HG03457 (cell line): ENCODE results near the gene SCGN.

ENCODE experiments used
- ATAC-seq: cut with Tn5 transposase; IDR thresholded peaks from one replicate; pipeline ENCODE4 v1.9.1; 2021; ENCODE audit warnings: moderate number of reproducible peaks; ENCODE audit not compliant: unreplicated experiment

The SCGN gene

DNA sequence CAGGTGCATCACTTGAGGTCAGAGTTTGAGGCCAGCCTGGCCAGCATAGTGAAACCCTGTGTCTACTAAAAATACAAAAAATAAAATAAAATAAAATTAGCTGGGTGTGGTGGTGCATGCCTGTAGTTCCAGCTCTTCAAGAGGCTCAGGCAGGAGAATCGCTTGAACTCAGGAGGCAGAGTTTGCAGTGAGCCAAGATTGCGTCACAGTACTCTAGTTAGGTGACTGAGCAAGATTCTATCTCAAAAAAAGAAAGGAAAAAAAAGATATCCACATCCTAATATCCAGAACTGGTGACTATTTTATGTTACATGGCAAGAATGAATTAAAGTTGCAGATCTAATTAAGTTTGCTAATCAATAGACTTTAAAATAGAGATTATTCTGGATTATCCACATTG, 32.5 kb downstream of the SCGN start:
- no peak for ATAC-seq

DNA sequence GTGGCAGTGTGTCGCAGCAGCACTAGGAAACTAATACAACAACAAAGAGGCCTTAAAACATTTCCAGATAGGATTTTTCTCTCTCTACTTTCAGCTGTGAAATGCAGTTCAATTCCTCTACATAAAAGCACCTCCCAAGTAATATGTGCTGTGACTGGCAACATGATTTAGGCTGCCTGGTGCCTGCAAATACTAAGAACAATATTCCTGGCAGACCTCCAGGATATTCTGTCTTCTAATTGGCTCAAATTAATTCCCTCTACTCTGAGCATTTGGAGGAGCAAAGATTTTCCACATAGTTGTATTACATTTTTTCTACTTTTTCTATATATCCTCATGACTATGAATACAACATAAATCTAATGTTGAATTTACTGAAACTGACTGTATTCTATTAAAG, 33.2 kb downstream of the SCGN start:
- ATAC-seq = no peak

DNA sequence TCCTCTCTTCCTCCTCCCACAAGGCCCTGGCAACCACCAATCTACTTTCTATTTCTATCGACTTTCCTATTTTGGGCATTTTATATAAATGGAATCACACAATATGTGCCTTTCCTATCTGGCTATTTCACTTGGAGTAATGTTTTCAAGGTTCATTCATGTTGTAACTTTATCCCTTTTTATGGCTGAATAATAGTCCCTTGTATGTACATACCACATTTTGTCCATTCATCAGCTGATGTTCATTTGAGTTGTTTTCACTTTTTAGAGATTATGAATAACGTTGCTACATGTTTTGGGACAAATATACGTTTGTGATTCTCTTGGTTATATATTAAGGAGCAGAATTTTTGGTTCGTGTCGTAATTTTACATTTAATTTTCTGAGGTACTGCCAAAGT, 33.9 kb downstream of the SCGN start:
- ATAC-seq = no peak

DNA sequence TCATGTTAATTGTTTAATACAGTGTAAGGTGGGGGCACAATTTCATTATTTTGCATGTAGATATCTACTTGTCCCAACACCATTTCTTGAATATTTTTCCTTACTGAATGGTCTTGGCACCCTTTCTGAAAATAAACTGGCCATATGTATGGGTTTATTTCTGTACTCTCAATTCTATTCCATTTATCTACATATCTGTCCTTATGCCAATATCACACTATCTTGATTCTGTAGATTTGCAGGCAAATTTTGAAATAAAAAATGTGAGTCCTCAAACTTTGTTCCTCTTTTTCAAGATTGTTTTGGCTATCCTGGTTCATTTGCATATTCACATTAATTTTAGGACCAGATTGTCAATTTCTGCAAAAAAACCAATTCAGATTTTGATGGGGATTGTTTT, 34.8 kb downstream of the SCGN start:
- no peak for ATAC-seq

DNA sequence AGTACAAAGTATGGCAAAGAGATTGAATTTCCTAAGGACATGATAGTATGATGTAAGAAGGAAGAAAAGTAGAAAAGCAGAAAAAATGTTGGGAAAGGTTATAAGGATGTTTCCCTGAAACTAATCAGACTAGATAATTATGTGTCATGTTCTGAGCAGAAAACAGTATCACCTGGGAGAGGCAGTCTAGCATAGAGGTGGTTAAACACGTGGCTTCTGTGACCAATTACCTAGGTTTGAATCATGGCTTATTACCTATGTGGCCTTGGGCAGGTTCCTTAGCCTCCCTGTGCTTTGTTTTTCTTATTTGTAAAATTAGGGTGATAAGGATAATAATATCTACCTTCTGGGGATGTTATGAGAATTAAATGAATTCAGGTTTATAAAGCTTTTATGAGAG, 38.0 kb downstream of the SCGN start:
- ATAC-seq = no peak

DNA sequence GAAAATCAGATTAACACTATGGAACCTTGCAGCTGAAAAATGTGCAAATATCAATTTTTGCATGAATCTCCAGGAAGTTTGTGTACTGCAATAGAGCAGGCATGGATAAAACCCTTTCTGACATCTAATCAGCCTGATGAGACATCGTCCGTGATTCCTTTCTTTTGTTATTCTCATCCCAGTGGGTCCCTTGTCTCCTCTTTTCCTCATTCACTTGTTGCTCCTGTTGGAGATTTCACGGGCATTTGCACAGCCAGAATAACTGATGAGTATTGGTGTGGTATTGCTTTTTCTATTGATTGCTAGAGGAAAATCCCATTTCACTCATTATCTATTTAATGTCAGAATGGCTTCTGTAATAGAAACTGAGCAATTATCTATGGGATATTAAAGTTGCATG, 39.9 kb downstream of the SCGN start:
- ATAC-seq = no peak

DNA sequence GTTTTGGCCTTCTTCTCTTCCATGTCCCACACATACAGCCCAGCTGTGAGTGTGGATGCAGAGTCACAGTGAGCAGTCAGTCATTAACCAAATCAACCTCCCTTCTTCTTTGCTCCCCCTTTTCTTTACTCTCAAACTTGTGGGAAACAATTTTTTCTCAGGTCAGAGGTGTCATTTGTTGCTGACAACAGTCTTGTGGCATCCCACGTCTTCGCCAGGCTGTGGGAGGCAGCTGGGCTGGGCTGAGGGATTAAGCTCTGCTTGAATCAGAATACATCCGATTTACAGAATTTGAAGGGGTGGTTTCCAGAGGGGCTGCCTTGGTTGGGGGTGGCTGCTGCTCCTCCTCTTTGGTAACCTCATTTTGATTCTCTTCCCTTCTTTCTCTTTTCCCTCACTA, 40.5 kb downstream of the SCGN start:
- no peak for ATAC-seq

DNA sequence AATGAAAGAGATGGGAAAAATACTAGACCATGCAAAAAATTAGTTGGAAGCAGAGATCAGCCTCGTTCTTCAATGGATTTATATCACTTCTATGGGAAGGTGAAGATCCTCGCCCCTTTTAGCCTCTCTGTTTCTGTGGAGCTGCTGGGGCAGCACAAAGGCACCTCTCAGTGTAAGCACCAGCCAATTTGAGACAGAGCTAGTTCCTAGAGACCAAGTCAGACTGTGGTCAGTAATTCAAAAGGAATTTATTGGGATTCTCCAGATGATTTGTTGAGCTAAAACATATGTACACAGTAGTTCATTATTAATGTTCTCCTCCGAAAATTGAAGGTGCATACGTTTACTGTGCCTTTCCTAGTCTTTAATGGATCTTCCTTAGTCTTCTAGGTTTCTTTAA, 42.4 kb downstream of the SCGN start:
- ATAC-seq = no peak

DNA sequence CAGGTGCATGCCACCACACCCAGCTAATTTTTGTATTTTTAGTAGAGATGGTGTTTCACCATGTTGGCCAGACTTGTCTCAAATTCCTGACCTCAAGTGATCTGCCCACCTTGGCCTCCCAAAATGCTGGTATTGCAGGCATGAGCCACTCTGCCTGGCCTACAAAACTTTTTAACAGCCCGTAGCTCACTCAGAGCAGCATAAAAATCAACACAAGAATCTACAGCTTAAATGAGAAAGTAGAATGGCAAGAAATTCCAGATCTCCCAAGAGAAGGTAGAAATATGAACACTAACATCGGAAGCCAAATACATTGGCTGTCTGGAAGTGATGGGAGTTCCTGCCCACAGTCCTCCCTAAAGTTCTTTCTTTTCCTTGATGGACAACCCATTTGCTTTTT, 43.7 kb downstream of the SCGN start:
- ATAC-seq = no peak

DNA sequence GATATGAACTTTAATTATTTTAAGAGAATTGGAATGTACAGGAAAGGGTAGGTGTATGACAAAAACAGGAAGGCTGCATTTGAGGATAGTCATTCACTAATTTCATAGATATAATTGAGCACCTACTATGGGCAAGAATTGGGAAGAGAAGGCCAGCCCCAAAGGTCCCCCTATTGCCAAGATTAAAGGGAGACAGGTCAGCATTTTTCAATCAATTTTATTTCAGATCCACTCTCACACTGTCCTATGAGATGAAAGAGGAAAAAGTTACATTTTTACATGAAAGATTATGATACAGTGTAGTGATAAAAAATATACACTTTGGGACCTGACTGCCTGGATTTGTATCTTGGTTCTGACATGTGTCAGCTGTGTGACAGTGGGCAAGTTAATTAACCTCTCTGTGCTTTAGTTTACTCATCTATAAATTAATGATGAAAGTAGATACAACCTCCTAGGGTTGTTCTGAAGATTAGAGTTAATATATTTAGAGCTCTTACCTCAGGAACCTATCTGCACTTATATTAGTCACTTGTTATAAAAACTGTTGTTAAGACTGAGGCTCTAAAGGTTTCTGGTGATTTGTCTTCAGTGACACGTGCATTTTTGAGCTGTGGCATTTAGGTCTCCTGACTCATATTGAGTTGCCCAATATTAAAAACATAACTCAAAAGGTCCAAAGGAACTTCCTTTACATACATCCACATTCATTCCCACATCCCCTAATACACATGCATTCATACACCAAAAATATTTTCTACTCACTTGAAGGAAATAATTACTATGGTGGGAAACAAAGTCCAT, 45.7 kb downstream of the SCGN start:
- no peak for ATAC-seq

DNA sequence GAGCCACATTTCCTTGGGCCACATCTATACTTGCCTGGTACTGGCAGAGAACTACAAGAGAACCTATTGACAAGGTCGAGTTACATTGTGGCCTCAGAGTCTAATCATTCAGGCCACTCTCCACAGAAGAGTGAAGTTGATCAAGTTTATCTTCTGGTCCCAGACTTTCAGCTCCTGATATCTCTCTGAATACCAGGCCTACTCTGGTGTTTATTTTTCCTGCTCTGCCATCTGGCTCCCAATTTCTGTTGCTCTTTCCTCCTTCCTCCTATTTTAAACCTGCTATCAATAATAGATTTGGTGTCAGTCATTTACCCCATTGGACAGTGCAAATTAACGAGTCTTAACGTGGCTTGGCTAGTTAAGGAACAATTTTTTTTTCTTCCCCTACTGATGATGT, 46.6 kb downstream of the SCGN start:
- ATAC-seq = no peak

DNA sequence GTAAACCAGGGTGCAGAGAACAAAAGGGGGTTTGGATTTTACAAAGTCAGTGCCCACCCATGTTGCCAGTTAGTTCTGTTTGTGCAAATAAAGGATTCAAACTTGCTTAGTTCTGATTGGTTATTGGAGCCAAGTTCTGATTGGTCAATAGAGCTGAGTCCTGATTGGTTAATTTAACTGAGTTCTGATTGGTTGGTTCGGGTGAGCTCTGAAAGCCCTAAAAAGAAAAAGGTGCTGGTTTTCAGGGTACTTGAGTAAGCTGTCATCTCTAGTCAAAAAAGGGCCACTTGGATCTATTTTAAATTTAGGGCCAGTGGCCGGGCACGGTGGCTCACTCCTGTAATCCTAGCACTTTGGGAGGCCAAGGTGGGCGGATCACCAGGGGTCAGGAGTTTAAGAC, 47.6 kb downstream of the SCGN start:
- ATAC-seq = no peak

DNA sequence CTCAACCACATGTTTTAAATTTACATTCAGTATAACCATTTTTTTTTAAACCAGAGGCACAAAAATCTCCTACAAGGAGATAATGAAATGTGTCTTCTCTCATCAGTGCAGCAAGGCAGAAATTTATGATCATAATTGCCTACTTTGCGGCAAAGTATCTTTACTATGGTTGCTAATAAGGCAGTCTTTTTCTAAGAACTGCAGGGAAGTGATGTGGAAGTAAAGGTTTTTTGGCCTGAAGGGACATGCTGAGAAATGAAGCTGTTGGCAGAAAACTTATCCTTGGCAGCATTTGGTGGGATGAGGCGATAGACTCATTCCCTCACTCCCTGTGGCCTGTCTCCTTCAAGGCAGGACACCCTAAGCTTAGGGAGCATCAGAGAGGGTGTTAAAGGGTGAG, 48.7 kb downstream of the SCGN start:
- no peak for ATAC-seq

DNA sequence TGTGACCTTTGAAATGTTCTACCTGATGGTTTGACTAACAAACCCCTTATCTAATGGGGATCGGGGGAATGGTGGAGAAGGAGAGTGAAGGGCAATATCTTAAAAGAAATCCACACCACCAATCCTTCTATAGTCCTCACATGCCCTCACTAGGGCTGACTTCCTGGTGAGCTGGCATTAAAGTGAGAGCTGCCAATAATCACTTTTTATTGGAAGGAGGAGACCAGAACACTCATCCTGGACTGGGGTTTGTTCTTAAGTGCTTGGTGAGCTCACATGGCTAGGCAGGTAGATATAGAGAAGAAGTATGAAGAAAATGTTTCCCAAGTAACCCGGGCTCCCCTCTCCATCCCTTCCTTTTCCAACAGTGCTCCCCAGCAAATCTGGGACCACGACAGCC, 49.8 kb downstream of the SCGN start:
- no peak for ATAC-seq

DNA sequence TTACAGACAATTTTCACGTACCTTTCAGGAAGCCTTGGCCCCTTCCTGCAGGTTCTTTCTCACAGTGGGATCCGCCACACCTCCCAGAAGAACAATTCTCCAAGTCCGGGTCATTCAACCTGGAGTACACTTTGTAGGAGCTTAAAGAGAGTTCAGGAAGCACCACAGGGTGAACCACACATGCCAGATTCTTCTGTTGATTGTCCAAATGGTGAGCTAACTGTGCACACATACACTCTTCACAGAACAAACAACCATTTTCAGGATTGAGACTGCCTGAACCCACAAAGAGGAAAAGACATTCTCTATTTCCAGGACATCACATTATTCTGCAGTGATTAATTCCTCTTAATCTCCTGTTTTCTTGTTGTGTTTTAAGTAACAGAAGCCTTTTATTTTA, 51.0 kb downstream of the SCGN start:
- no peak for ATAC-seq

DNA sequence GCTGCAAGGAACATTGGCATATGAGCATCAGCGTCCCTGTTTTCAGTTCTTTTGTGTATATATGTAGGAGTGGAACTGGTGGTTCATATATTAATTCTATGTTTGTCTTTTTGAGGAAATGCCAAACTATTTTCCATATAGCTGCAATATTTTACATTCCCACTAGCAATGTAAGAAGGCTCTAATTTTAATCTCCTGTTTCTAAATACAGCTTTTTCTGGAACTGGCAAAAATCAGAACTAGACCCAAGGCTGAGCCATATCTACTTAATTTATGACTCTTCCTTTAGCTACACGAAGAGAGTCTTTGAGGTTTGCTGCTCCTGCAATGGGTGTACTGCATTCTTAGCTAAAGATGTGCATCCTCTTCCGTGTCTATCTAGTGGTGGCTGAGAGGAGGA, 52.0 kb downstream of the SCGN start:
- ATAC-seq = no peak

DNA sequence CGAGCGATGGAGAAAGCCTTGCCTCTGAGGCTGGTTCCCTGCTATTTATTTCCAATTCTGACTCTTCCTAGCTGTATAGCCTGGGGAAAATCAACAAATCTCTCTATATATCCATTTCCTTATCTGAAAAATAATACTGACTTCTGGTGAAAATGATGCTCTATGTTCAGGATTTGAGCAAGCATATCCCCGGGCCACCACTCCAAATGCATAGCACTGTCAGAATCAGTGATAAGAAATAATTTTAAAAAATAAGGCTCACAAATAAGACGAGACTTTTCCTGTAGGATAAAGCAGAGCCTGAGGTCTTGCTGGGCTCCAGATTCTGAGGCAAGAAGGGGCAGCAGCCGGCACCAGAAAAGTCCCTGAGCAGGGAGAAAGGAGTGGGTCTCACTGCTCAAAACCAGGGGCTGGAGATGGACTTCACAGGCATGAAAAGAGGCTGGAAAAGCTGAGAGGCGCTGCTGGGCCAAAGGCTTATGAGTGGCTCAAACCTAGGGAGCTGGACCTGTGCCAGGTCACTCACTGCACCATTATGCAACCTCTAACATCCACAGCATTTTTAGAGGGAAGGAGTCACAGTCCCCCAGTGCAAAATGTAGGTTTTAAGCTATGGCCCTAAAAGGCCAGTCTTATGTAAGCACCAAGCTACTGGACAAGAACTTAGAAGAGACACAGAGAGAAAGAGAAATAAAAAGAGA, 54.4 kb downstream of the SCGN start:
- no peak for ATAC-seq

DNA sequence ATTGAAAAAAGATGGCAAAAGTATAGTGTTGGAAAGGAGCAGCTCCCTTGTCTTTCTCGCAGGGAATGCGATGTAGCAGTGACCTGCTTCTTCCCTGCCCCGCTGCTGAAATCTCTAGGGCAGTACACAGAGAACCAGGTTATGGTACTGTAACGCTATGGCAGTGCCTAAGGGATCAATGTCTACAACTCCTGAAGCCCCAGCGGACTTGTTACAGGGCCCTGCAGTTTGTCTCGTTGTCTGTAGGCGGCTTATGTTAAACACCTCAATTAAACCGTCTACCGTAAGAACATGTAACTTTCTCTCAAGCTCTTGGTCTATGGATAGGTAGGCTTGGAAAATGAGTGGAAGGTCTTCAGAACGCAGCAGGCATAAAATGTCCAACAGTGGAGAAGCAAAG, 57.7 kb downstream of the SCGN start:
- ATAC-seq = no peak

DNA sequence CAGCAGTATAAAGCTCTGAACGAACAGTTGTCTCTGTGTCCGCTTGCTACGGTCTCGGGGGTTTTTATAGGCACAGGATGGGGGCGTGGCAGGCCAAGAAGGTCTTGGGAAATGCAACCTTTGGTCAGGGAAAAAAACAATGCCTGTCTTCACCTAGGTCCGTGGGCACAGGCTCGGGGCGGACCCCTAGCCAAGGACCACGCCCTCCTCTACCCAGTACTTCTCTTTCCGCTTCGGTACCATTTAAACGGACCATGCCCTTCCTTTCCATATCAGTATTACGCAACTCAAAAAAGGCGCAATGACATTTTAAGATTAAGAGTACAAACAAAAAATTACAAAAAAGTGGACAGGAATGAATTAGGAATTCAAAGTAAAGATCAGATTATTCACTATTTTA, 58.3 kb downstream of the SCGN start:
- ATAC-seq = no peak

DNA sequence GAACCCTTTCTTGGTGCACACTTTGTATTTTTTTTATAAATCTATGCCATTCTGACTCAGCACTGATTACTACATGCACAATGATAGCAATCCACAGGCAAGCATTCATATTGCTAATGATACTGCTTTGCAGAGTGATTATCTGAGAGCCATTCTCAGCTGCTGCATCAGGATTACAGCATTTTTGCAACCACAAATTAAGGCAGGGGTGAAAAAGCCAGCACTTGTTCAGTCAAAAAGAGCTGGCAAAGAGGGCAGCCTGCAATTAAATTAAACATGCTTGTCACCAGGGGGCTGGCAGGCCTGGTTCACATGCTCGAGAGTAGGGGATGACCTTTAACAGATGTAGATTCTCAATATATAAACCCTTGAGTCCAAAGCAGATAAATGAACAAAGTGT, 61.8 kb downstream of the SCGN start:
- no peak for ATAC-seq

DNA sequence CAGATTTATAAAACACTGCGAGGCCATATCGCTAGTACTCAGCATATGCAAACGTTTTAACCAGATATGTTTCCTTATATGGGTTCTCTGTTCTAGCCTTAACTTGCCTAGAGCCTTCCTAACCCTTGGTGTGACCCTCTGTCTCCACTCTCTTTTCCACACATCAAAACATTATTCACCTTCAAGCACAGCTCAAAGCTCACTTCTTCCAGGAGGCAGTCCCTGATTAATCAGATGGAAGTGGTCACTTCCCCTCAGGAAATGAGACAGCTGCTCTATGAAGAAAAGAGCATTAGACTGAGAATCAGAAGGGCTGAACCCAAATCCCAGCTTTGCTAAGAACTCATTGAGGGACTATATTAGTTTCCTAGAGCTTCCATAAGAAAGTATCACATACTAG, 62.8 kb downstream of the SCGN start:
- ATAC-seq = no peak

DNA sequence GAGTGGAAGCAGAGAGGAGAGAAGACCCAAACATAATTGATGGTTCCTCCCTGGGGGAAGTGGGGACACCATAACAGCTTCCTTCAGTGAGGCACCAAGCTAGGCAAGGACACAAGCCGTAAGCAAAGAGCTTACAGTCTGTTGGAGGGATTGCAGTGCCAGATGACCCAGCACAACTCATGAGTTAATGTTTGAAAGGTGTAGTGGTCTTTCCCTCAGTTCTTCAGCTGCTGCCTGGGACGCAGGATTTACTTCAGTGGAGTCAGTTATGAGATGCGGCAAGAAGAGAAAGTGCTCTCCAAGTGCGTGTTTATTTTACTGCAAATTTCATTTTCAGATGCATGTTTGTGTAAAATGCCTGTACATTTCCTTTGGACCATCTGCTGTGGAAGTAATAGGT, 63.8 kb downstream of the SCGN start:
- no peak for ATAC-seq
